GM21367 (cell line): ENCODE measurements around the gene CCDC107.

ENCODE experiments used
- ATAC-seq: cut with Tn5 transposase; IDR thresholded peaks from one replicate; pipeline ENCODE4 v1.9.1; 2021; ENCODE audit not compliant: unreplicated experiment

CCDC107 gene

GRCh38 chr9:35659340-35659739 is 1.2 kb downstream of the CCDC107 start:
- no peak for ATAC-seq

- ATAC-seq: no peak
These were observed 2.9 kb downstream of the CCDC107 start for GRCh38 chr9:35660966-35661415.

- no peak for ATAC-seq
These were observed 3.8 kb downstream of the CCDC107 start for GRCh38 chr9:35661756-35662350.

GRCh38 chr9:35662437-35662836 is 4.3 kb downstream of the CCDC107 start:
- ATAC-seq: no peak

- ATAC-seq: peak; percentile 61
These were observed 6.7 kb downstream of the CCDC107 start, which contains the start of gene ARHGEF39 for GRCh38 chr9:35664531-35665470. ARHGEF39 (minus strand) TSS chr9:35665195; CDS start chr9:35665169, 26 bp downstream.

GRCh38 chr9:35665471-35665818 is 7.4 kb downstream of the CCDC107 start:
- ATAC-seq: no peak

GRCh38 chr9:35666045-35666444 is 8.0 kb downstream of the CCDC107 start:
- ATAC-seq: no peak

GRCh38 chr9:35666549-35666948 is 8.5 kb downstream of the CCDC107 start:
- ATAC-seq: no peak

GRCh38 chr9:35667939-35668338 is 9.8 kb downstream of the CCDC107 start:
- no peak for ATAC-seq

GRCh38 chr9:35669331-35670145 is 11.4 kb downstream of the CCDC107 start:
- no peak for ATAC-seq

GRCh38 chr9:35673132-35674024 is 15.3 kb downstream of the CCDC107 start, which contains the start of gene CA9:
CA9 (plus strand) TSS chr9:35673928; CDS start chr9:35673960, 32 bp downstream.
- ATAC-seq: no peak

- no peak for ATAC-seq
These were observed 15.9 kb downstream of the CCDC107 start for GRCh38 chr9:35674025-35674361.

- no peak for ATAC-seq
These were observed 17.1 kb downstream of the CCDC107 start for GRCh38 chr9:35675204-35675603.

- no peak for ATAC-seq
These were observed 17.8 kb downstream of the CCDC107 start for GRCh38 chr9:35675732-35676392.

- ATAC-seq: no peak
These were observed 21.0 kb downstream of the CCDC107 start for GRCh38 chr9:35679091-35679490.

GRCh38 chr9:35679766-35680330 is 21.8 kb downstream of the CCDC107 start:
- ATAC-seq: no peak

- ATAC-seq: no peak
These were observed 22.4 kb downstream of the CCDC107 start for GRCh38 chr9:35680331-35681105.

GRCh38 chr9:35681341-35682002 is 23.4 kb downstream of the CCDC107 start:
- ATAC-seq: no peak
